Activated T-cell treated with anti-CD3 and anti-CD28 coated beads for 48 hours (primary cell): Measurements from ENCODE around the gene HAUS8.
"Not testable (repeated sequence)": the region's sequence is repeated elsewhere in the genome, so short reads cannot be mapped to it uniquely, and the experiment has no call there.

Source experiments
- DNase-seq: peaks from one replicate; pipeline ENCODE4 v3.0.0-alpha.2; 2020; ENCODE audit warnings: low read depth

HAUS8 gene

DNA sequence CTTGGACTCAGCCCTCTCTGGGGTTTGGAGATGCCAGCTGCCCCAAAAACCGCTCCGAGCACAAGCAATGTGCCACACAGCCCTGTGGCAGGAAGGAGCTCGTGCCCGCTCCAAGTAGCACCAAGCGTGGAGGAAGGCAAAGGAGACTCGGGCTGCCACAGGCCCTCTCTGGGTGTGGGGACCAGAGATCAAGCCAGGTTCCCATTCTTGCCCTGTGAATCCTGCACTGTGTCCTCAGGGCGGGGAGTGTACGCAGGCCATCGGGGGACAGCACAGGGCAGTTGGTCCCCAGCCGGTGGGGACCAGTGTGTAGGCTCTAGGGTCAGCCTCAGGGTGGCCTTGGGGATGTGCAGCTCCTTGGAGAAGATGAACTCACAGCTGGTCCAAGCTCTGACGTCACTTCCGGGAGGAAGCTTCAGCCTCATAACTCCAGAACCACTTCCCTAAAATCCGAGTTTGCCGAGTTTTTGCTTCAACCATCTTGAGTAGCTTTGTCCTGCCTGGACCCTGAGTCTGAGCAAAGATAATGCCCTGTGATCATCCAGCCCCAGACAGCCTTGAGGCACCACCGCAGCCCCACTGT, 39.3 kb downstream of the HAUS8 start:
- no peak for DNase-seq

DNA sequence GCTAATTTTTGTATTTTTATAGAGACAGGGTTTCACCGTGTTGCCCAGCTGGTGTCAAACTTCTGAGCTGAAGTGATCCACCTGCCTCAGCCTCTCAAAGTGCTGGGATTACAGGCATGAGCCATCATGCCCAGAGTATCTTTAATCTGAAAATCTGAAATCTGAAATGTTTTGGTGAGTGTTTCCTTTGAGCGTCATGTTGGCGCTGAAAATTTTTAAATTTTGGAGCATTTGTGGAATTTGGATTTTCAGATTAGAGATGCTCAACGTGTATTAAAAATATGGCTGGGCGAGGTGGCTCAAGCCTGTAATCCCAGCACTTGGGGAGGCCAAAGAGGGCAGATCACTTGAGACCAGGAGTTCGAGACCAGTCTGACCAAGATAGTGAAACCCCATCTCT, 43.5 kb downstream of the HAUS8 start:
- no peak for DNase-seq

GRCh38 chr19:17027535-17027975, 47.7 kb downstream of the HAUS8 start:
- DNase-seq, result no peak

GRCh38 chr19:17026706-17027534, 48.3 kb downstream of the HAUS8 start, which contains the start of gene CPAMD8:
TSS of gene CPAMD8 (minus strand) at chr19:17026810. CDS start at chr19:17026642, 168 bp downstream.
- DNase-seq, result no peak

DNA sequence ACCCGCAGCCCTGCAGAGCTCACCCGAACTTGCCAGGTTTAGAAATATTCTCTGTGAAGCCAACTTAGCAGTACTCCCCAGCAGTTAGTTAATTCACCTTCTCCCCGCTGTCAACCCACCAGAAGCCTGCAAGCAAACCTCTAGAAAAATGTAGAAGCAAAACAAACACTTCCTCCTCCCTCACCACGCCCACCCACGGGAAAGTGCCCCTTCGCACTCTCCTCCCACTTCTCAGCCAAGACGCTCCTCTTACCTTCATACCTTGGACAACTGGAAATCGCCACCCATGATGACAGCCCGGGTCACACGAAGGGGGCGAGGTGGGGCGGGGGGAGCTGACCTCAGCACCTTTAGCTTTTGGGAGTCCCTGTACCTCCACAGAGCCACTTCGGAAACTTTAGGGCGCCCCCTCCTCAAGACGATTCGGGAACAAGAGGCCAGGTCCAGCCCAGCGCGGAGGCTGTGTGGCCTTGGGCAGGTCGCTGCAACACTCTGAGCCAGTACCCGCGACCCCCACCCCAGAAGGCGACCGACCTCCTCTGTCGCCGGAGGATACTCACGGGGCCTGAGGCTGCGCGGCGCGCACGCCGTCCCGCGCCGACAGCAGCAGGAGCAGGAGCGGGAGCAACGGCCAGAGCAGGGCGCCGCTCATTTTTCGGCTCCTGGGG, 49.1 kb downstream of the HAUS8 start:
- DNase-seq, result no peak

- no peak for DNase-seq
These were observed 49.9 kb downstream of the HAUS8 start for GRCh38 chr19:17025361-17025760.

GRCh38 chr19:17024941-17025340, 50.3 kb downstream of the HAUS8 start:
- DNase-seq, result not testable (repeated sequence)

DNA sequence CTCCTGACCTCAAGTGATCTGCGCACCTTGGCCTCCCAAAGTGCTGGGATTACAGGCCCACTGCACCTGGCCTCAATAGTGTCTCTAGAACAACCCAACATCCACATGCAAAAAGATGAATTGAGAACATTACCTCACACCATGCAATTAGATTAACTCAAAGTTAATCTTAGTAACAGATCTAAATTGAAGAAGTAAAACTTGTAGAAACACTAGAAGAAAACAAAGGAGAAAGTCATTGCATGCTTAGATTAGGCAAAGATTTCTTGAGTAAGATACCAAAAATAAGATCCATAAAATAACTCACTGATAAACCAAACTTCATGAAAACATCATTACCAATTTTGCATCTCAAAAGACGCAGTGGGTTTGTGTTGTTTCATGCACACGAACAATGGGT, 51.4 kb downstream of the HAUS8 start:
- no peak for DNase-seq

DNA sequence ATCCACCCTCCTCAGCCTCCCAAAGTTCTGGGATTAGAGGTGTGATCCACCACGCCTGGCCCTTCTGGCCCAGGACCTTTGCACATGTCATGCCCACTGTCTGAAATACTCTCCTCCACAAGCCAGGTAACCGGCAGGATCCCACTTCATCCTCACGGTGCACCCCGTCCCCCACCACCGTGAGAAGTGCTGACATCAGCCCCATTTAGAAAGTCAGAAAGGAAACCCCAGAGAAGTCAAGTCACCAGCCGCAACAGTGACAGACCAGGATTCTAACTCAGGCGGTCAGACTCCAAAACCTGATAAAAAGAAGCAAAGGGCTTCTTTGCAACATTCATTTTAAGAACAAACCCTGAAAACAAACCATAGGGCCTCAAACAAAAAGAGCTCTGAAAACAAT, 52.5 kb downstream of the HAUS8 start:
- no peak for DNase-seq

DNA sequence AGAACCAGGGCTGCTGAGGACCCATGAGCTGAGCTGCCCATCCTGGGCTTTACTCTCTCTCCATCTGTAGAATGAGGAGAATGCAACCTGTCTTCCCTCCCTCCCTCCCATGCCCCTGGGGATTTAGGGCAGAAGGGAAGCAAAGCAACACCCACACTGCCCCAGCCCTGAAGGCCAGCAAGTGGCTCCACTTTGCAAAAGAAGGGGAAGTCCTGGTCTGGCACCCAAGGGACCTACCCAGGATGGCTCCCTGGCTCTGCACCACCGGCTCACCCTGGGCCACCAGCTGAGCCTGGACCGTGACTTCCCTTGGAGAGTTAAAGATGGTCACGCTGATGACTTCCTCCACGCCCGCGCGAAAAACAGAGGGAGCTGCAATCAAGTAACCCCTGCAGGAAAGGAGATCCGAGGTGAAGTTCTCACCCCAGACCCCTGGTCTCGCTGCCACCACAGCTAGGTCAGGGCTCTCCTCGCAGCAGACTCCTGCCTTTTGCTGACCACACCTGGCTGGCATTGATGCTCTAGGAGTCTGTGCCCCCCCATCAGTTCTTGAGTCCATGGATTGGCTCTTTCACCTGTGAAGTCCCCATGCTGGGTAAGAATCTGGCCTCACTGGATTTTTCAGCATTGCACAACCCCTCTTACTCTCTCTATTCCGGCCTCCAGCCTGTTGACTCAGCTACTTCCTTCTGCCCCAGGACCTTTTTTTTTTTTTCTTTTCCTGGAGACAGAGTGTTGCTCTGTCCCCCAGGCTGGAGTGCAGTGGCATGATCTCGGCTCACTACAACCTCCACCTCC, 53.3 kb downstream of the HAUS8 start:
- DNase-seq, result no peak

DNA sequence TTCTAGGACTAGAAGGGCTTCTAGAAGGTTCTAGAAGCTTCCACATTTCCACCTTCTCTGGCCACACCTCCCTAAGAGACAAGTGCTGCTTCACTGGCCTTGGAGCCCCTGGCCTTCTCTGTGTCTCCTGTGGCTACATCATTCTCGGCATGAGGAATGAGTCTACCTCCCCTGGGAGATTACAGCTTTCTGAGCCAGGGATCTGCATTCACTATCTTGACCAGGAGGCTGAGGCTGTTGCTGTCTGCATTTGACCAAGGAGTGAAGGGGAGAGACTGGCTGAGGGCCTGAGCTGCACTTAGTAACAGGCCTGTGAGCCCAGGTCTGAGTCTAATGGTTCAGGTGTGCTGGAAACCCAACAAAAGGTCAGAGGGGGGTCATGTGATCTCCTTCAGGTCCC, 53.9 kb downstream of the HAUS8 start:
- no peak for DNase-seq

DNA sequence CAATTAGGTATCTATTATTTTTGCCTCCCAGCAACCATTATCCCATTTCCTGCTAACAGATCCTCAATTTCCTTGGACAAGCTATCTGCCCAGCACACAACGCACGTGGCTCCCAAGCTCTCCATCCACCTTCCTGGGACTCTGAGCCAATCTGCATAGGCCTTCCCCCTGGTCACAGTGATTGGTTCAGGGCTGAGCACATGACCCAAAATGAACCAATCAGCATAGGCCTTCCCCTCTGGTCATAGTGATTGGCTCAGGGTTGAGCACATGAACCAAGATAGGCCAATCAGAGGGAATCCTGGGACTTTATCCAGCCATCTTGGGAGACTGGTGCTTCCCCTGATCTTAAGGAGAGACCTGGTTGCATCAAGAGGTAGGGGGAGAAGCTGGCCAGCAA, 54.4 kb downstream of the HAUS8 start:
- no peak for DNase-seq

- DNase-seq, result no peak
These were observed 54.9 kb downstream of the HAUS8 start for GRCh38 chr19:17020385-17020784.

GRCh38 chr19:17014212-17014861, 60.9 kb downstream of the HAUS8 start:
- not testable (repeated sequence) for DNase-seq

- no peak for DNase-seq
These were observed 63.8 kb downstream of the HAUS8 start for GRCh38 chr19:17011485-17011884.

- DNase-seq, result no peak
These were observed 68.7 kb downstream of the HAUS8 start for GRCh38 chr19:17006579-17006978.

- DNase-seq, result no peak
These were observed 70.3 kb downstream of the HAUS8 start for GRCh38 chr19:17005000-17005399.

- DNase-seq, result no peak
These were observed 70.9 kb downstream of the HAUS8 start for GRCh38 chr19:17004386-17004785.

GRCh38 chr19:17002455-17002854, 72.8 kb downstream of the HAUS8 start:
- no peak for DNase-seq

- DNase-seq, result peak; percentile 41
These were observed 73.6 kb downstream of the HAUS8 start for GRCh38 chr19:17001603-17002183.
